DOHH2 (cell line): ENCODE data around the gene ALX3.

Source experiments
- H3F3A ChIP-seq: fragments of 200-600 bp; sonication (generic), shearing (Covaris generic); 2 replicates; pipeline ENCODE4 v1.6.0; 2016; ENCODE audit warnings: antibody characterized with exemption, mild to moderate bottlenecking; ENCODE audit not compliant: control insufficient read depth, insufficient read depth
- H3K27ac ChIP-seq: fragments of 200-600 bp; sonication (generic); 2 replicates; pipeline ENCODE4 v1.5.1; 2014; ENCODE audit warnings: low read depth, mild to moderate bottlenecking, low read length, moderate library complexity
- H3K27me3 ChIP-seq: fragments of 200-600 bp; sonication (generic); 2 replicates; pipeline ENCODE4 v1.6.1; 2014; ENCODE audit warnings: mild to moderate bottlenecking, low read length, mixed read lengths; ENCODE audit not compliant: control insufficient read depth
- H3K36me3 ChIP-seq: fragments of 200-600 bp; sonication (generic); 2 replicates; pipeline ENCODE4 v1.6.1; 2014; ENCODE audit warnings: mild to moderate bottlenecking, low read length, moderate library complexity, mixed read lengths; ENCODE audit not compliant: control insufficient read depth
- H3K4me1 ChIP-seq: fragments of 200-600 bp; sonication (generic); 2 replicates; pipeline ENCODE4 v1.6.1; 2014; ENCODE audit warnings: mild to moderate bottlenecking, low read length, mixed read lengths; ENCODE audit not compliant: control insufficient read depth
- H3K4me2 ChIP-seq: fragments of 200-600 bp; sonication (generic); 2 replicates; pipeline ENCODE4 v1.6.0; 2014; ENCODE audit warnings: mild to moderate bottlenecking, low read length, moderate library complexity
- H3K4me3 ChIP-seq: fragments of 200-600 bp; sonication (generic); 2 replicates; pipeline ENCODE4 v1.5.1; 2014; ENCODE audit warnings: mild to moderate bottlenecking, low read length, mixed read lengths
- H3K79me2 ChIP-seq: fragments of 200-600 bp; sonication (generic); 2 replicates; pipeline ENCODE4 v1.6.1; 2014; ENCODE audit warnings: mild to moderate bottlenecking, low read length, mixed read lengths; ENCODE audit not compliant: control insufficient read depth
- H3K9me2 ChIP-seq: fragments of 200-600 bp; sonication (generic); replicated peaks from 2 replicates; pipeline ENCODE4 v1.6.1; 2014; ENCODE audit warnings: mild to moderate bottlenecking, low read length, mixed read lengths; ENCODE audit not compliant: control insufficient read depth
- H3K9me3 ChIP-seq: fragments of 200-600 bp; sonication (generic); 2 replicates; pipeline ENCODE4 v1.6.1; 2014; ENCODE audit warnings: antibody characterized with exemption, low read length, mixed read lengths; ENCODE audit not compliant: control insufficient read depth, insufficient read depth
- H4K20me1 ChIP-seq: fragments of 200-600 bp; sonication (generic); 2 replicates; pipeline ENCODE4 v1.6.0; 2014; ENCODE audit warnings: low read depth, mild to moderate bottlenecking, antibody characterized with exemption, low read length, moderate library complexity; ENCODE audit not compliant: control insufficient read depth, insufficient read depth
- EZH2phosphoT487 ChIP-seq: fragments of 200-600 bp; sonication (generic); IDR thresholded peaks from 2 replicates; pipeline ENCODE4 v1.6.1; 2017; ENCODE audit warnings: borderline replicate concordance, mild to moderate bottlenecking, antibody characterized with exemption, low read length, moderate library complexity, mixed read lengths
- TF ChIP-seq, protein P1 (sequence below): fragments of 200-600 bp; sonication (generic); IDR thresholded peaks from one replicate; pipeline ENCODE4 v1.5.1; 2014; ENCODE audit warnings: antibody characterized with exemption, mild to moderate bottlenecking, low read depth, low read length; ENCODE audit not compliant: poor library complexity, severe bottlenecking

Gene ALX3

GRCh38 chr1:110112656-110113055 is 42.2 kb upstream of the ALX3 start:
- H3K79me2 ChIP-seq: no peaks in the 10 kb centered on the region
- no peaks in the 10 kb centered on the region for H3K9me2 ChIP-seq
- TF ChIP-seq, protein P1, sequence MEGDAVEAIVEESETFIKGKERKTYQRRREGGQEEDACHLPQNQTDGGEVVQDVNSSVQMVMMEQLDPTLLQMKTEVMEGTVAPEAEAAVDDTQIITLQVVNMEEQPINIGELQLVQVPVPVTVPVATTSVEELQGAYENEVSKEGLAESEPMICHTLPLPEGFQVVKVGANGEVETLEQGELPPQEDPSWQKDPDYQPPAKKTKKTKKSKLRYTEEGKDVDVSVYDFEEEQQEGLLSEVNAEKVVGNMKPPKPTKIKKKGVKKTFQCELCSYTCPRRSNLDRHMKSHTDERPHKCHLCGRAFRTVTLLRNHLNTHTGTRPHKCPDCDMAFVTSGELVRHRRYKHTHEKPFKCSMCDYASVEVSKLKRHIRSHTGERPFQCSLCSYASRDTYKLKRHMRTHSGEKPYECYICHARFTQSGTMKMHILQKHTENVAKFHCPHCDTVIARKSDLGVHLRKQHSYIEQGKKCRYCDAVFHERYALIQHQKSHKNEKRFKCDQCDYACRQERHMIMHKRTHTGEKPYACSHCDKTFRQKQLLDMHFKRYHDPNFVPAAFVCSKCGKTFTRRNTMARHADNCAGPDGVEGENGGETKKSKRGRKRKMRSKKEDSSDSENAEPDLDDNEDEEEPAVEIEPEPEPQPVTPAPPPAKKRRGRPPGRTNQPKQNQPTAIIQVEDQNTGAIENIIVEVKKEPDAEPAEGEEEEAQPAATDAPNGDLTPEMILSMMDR: no peak
- TF ChIP-seq EZH2phosphoT487: no peak
- H3K4me3 ChIP-seq: no peak overlapping the region
- no peaks in the 10 kb centered on the region for H3K4me1 ChIP-seq
- no peak overlapping the region for H3K4me2 ChIP-seq
- no peaks in the 10 kb centered on the region for H3K36me3 ChIP-seq
- H3K27ac ChIP-seq: no peak overlapping the region
- no peaks in the 10 kb centered on the region for H4K20me1 ChIP-seq
- H3K27me3 ChIP-seq: peaks cover 59% of the 10 kb centered on the region
- no peaks in the 10 kb centered on the region for H3K9me3 ChIP-seq
- no peaks in the 10 kb centered on the region for H3F3A ChIP-seq

GRCh38 chr1:110112143-110112542 is 41.7 kb upstream of the ALX3 start, which contains the start of gene UBL4B:
Gene UBL4B (plus strand): TSS chr1:110112443. CDS start chr1:110112535, 92 bp downstream.
- Histone ChIP-seq H3K79me2 (no peaks in the 10 kb centered on the region), H3K4me2 (no peak within 1 kb of the TSS), H3K4me1 (no peaks in the 10 kb centered on the region), H3K9me2 (no peaks in the 10 kb centered on the region), H3K27me3 (peaks cover 61% of the 10 kb centered on the region), H3K27ac (no peak within 1 kb of the TSS), H4K20me1 (no peaks in the 10 kb centered on the region), H3K9me3 (no peaks in the 10 kb centered on the region), H3K36me3 (no peaks in the 10 kb centered on the region), H3F3A (no peaks in the 10 kb centered on the region), H3K4me3 (no peak within 1 kb of the TSS)
- no peak for TF ChIP-seq EZH2phosphoT487
- TF ChIP-seq, protein P1: no peak

GRCh38 chr1:110111081-110111480 is 40.6 kb upstream of the ALX3 start:
- Histone ChIP-seq H3K36me3 (no peaks in the 10 kb centered on the region), H3K27me3 (peaks cover 58% of the 10 kb centered on the region), H4K20me1 (no peaks in the 10 kb centered on the region), H3K4me2 (no peak overlapping the region), H3K27ac (no peak overlapping the region), H3F3A (no peaks in the 10 kb centered on the region), H3K4me3 (no peak overlapping the region), H3K79me2 (no peaks in the 10 kb centered on the region), H3K4me1 (no peaks in the 10 kb centered on the region), H3K9me3 (no peaks in the 10 kb centered on the region), H3K9me2 (no peaks in the 10 kb centered on the region)
- no peak for TF ChIP-seq EZH2phosphoT487
- TF ChIP-seq, protein P1: no peak
